Measurements from ENCODE around the gene PRKCE. TPM values are rescaled to one million over a fixed set of nuclear protein-coding genes. Genes with fewer than 3 reads are reported as not detected.

PRKCE gene
- total RNA-seq, 1 experiment from 2014 or later, result 14.8 TPM

- Histone ChIP-seq H3K9me3 (ENCODE audit: control insufficient read depth in 1 of 2, insufficient read depth in 1 of 2, low read depth in 1 of 2, low read length in 2 of 2) (no peaks in the 10 kb centered on the region), H3K9me2 (ENCODE audit: insufficient read depth) (no peaks in the 10 kb centered on the region), H3K9ac (ENCODE audit: low read length) (no peak overlapping the region), H3K27me3 (ENCODE audit: insufficient read depth, low read length) (no peaks in the 10 kb centered on the region), H3K4me3 (replicated peaks in 1 of 2; ENCODE audit: low read depth in 1 of 2, low read length in 2 of 2) (no peak overlapping the region), H3K36me3 (ENCODE audit: control insufficient read depth in 1 of 2, insufficient read depth in 2 of 2, low read length in 2 of 2) (no peaks in the 10 kb centered on the region), H3K4me2 (ENCODE audit: low read length) (no peak overlapping the region), H4K20me1 (ENCODE audit: insufficient read depth) (no peaks in the 10 kb centered on the region), H2AFZ (ENCODE audit: low read depth, low read length, poor library complexity, severe bottlenecking) (no peak overlapping the region), H3K27ac (ENCODE audit: low read depth, low read length) (no peak overlapping the region), H3K4me1 (ENCODE audit: control insufficient read depth in 1 of 2, insufficient read depth in 2 of 2, low read length in 2 of 2) (peaks cover 0 to under 1% of the 10 kb centered on the region in 2 experiments; a peak in 1 of 4 replicates), H3K79me2 (ENCODE audit: insufficient read depth, low read length) (peaks cover 19% of the 10 kb centered on the region)
- DNase-seq (ENCODE audit: low read depth, low spot score) (no peak), ATAC-seq (no peak)
- POLR2A ChIA-PET, result no interaction called here
- intact Hi-C loops (cut with micrococcal nuclease), result no loop called here
- TF ChIP-seq YY1 (IDR thresholded peaks at IDR 0.05; ENCODE audit: extremely low read depth, insufficient replicate concordance, low read depth, low read length) (no peak), CEBPB (IDR thresholded peaks at IDR 0.05; ENCODE audit: low read depth) (no peak), SRF (IDR thresholded peaks at IDR 0.05; ENCODE audit: low read depth) (no peak), MAX (IDR thresholded peaks at IDR 0.05) (no peak), TCF7L2 (IDR thresholded peaks at IDR 0.05; ENCODE audit: borderline replicate concordance, extremely low read depth, insufficient read depth, insufficient read length) (no peak)
- RAD21 ChIA-PET (ENCODE audit: low non-redundant PET in 1 of 2, low total read pairs in 2 of 2, uncharacterized antibody in 2 of 2, unreplicated experiment in 2 of 2), result no interaction called here
- BruUV-seq (replicated peaks), result no TSS peak
- CTCF ChIA-PET, result no interaction called here
Measured at GRCh38 chr2:45690231-45690630, 38.8 kb downstream of the PRKCE start.

- Histone ChIP-seq H4K20me1 (ENCODE audit: insufficient read depth) (no peaks in the 10 kb centered on the region), H3K4me1 (ENCODE audit: control insufficient read depth in 1 of 2, insufficient read depth in 2 of 2, low read length in 2 of 2) (no peaks in the 10 kb centered on the region), H3K4me3 (replicated peaks in 1 of 2; ENCODE audit: low read depth in 1 of 2, low read length in 2 of 2) (no peak overlapping the region), H3K27ac (ENCODE audit: low read depth, low read length) (no peak overlapping the region), H3K9ac (ENCODE audit: low read length) (no peak overlapping the region), H3K27me3 (ENCODE audit: insufficient read depth, low read length) (no peaks in the 10 kb centered on the region), H3K36me3 (ENCODE audit: control insufficient read depth in 1 of 2, insufficient read depth in 2 of 2, low read length in 2 of 2) (no peaks in the 10 kb centered on the region), H2AFZ (ENCODE audit: low read depth, low read length, poor library complexity, severe bottlenecking) (no peak overlapping the region), H3K9me2 (ENCODE audit: insufficient read depth) (no peaks in the 10 kb centered on the region), H3K4me2 (ENCODE audit: low read length) (no peak overlapping the region), H3K9me3 (ENCODE audit: control insufficient read depth in 1 of 2, insufficient read depth in 1 of 2, low read depth in 1 of 2, low read length in 2 of 2) (no peaks in the 10 kb centered on the region), H3K79me2 (ENCODE audit: insufficient read depth, low read length) (peaks cover 15% of the 10 kb centered on the region)
- intact Hi-C loops (cut with micrococcal nuclease), result no loop called here
- DNase-seq (ENCODE audit: low read depth, low spot score) (no peak), ATAC-seq (no peak)
- RAD21 ChIA-PET (ENCODE audit: low non-redundant PET in 1 of 2, low total read pairs in 2 of 2, uncharacterized antibody in 2 of 2, unreplicated experiment in 2 of 2), result no interaction called here
- POLR2A ChIA-PET, result no interaction called here
- no TSS peak for BruUV-seq (replicated peaks)
- CTCF ChIA-PET, result no interaction called here
- TF ChIP-seq SRF (IDR thresholded peaks at IDR 0.05; ENCODE audit: low read depth), result no peak
- no peak for TF ChIP-seq MAX (IDR thresholded peaks at IDR 0.05)
- TF ChIP-seq YY1 (IDR thresholded peaks at IDR 0.05; ENCODE audit: extremely low read depth, insufficient replicate concordance, low read depth, low read length), result no peak
- TF ChIP-seq RAD21 (IDR thresholded peaks at IDR 0.05; ENCODE audit: low read depth), result no peak
- TF ChIP-seq EZH2 (IDR thresholded peaks at IDR 0.05), result no peak
- TF ChIP-seq SIN3A (IDR thresholded peaks at IDR 0.05; ENCODE audit: low read depth), result no peak
- no peak for TF ChIP-seq POLR2A (IDR thresholded peaks at IDR 0.05; ENCODE audit: borderline replicate concordance, extremely low read depth, insufficient read depth, insufficient read length)
- no peak for TF ChIP-seq CBX3 (IDR thresholded peaks at IDR 0.05; ENCODE audit: low read depth)
- TF ChIP-seq FOSL1 (IDR thresholded peaks at IDR 0.05; ENCODE audit: low read depth), result no peak
- TF ChIP-seq TCF7L2 (IDR thresholded peaks at IDR 0.05; ENCODE audit: borderline replicate concordance, extremely low read depth, insufficient read depth, insufficient read length), result no peak
- TF ChIP-seq CTCF (IDR thresholded peaks at IDR 0.05 in 2 of 3, conservative IDR thresholded peaks at IDR 0.05 in 1 of 3; ENCODE audit: borderline replicate concordance in 1 of 3, insufficient read depth in 1 of 3, low read depth in 2 of 3, low read length in 2 of 3), result no peak
- TF ChIP-seq EZH2phosphoT487 (IDR thresholded peaks at IDR 0.05; ENCODE audit: borderline replicate concordance), result no peak
- TF ChIP-seq EGR1 (IDR thresholded peaks at IDR 0.05; ENCODE audit: low read depth), result no peak
- TF ChIP-seq POLR2AphosphoS5 (IDR thresholded peaks at IDR 0.05; ENCODE audit: low read depth, low read length), result no peak
Measured at GRCh38 chr2:45691171-45691999, 39.9 kb downstream of the PRKCE start.
